C4-2B (cell line): Measurements from ENCODE around the gene CD2BP2.
"Not testable (repeated sequence)": the region's sequence is repeated elsewhere in the genome, so short reads cannot be mapped to it uniquely, and the experiment has no call there.

ENCODE experiments used
- H3K27ac ChIP-seq: fragments of 450-650 bp; 2 replicates; pipeline ENCODE4 v1.5.1; 2017
- CTCF ChIP-seq: fragments of 450-650 bp; conservative IDR thresholded peaks from 2 replicates; pipeline ENCODE4 v1.5.1; 2017; ENCODE audit warnings: mild to moderate bottlenecking
- ZFX ChIP-seq: fragments of 450-650 bp; IDR thresholded peaks from 2 replicates; pipeline ENCODE4 v1.6.1; 2017

CD2BP2 gene

GRCh38 chr16:30342751-30343490 lies 12.2 kb downstream of the CD2BP2 start:
- TF ChIP-seq ZFX (no peak), CTCF (no peak)
- no peak overlapping the region for H3K27ac ChIP-seq

- H3K27ac ChIP-seq: not testable (repeated sequence)
Measured at GRCh38 chr16:30341971-30342370, 13.1 kb downstream of the CD2BP2 start.

- TF ChIP-seq ZFX: no peak
- no peak for TF ChIP-seq CTCF
- no peak overlapping the region for H3K27ac ChIP-seq
Measured at GRCh38 chr16:30340621-30341020, 14.5 kb downstream of the CD2BP2 start.

GRCh38 chr16:30338715-30339114 lies 16.4 kb downstream of the CD2BP2 start:
- not testable (repeated sequence) for H3K27ac ChIP-seq

- not testable (repeated sequence) for H3K27ac ChIP-seq
Measured at GRCh38 chr16:30337964-30338357, 17.1 kb downstream of the CD2BP2 start.

GRCh38 chr16:30335598-30336474 lies 19.3 kb downstream of the CD2BP2 start:
- TF ChIP-seq CTCF: no peak
- TF ChIP-seq ZFX: no peak
- peak overlapping the region; percentile 80 for H3K27ac ChIP-seq

GRCh38 chr16:30335028-30335597 lies 20.0 kb downstream of the CD2BP2 start:
- H3K27ac ChIP-seq: peak overlapping the region; percentile 80

GRCh38 chr16:30334473-30334989 lies 20.6 kb downstream of the CD2BP2 start:
- peak overlapping the region; percentile 80 for H3K27ac ChIP-seq
- 0 out of 2 replicates have a peak, but pooled peaks have one; percentile 8 for TF ChIP-seq ZFX

GRCh38 chr16:30324220-30324619 lies 30.9 kb downstream of the CD2BP2 start:
- not testable (repeated sequence) for H3K27ac ChIP-seq

- not testable (repeated sequence) for H3K27ac ChIP-seq
Measured at GRCh38 chr16:30318647-30319046, 36.5 kb downstream of the CD2BP2 start.

- not testable (repeated sequence) for H3K27ac ChIP-seq
Measured at GRCh38 chr16:30310937-30311336, 44.2 kb downstream of the CD2BP2 start.

GRCh38 chr16:30309255-30309654 lies 45.9 kb downstream of the CD2BP2 start:
- not testable (repeated sequence) for H3K27ac ChIP-seq
